Measurements from ENCODE around the gene TSPAN3. TPM values are rescaled to one million over a fixed set of nuclear protein-coding genes. Genes with fewer than 3 reads are reported as not detected.

The TSPAN3 gene
- total RNA-seq = 135 and 164 TPM in 2 replicates

DNA sequence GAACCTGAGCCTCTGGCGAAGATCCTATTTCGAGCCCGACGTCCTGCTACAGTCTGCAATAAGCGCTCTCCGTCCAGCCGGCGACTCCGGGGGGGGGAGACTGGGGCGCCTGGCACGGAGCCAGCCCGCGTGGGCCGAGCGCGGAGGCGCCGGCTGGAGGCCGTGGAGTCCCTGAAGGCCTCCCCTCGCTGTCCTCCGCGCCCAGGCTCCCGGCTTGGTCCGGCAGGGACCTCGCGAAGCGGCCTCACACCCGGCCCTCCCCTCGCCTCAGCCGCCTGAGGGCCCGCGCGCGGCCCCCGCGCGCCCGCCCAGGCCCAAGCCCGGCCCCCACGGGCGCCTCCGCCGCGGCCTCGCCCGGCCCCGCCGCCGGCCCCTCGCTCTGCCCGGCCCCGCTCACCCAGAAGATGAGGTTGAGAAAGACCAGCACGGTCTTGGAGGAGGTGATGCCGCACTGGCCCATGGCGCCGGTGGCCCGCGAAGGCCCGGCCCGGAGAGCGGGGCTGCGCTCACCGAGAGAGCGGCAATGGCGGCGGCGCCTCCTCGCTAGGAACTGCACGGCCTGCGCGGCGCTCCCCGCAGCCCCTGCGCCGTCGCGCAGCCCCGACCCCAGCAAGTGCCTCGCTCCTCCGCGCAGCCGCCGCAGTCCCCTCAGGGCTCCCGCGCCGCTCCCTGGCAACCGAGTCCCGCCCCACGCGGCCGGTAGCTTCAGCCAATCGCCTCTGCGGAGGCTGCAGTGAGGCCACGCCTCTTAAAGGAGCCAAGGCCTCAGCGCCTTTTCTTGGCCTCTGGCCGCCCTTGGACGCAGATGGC, at the start of gene TSPAN3:
Gene TSPAN3, minus strand, starts transcription at position 615 of the 810 bp plus-strand sequence. Its CDS starts 155 bp downstream, at position 460.

DNA sequence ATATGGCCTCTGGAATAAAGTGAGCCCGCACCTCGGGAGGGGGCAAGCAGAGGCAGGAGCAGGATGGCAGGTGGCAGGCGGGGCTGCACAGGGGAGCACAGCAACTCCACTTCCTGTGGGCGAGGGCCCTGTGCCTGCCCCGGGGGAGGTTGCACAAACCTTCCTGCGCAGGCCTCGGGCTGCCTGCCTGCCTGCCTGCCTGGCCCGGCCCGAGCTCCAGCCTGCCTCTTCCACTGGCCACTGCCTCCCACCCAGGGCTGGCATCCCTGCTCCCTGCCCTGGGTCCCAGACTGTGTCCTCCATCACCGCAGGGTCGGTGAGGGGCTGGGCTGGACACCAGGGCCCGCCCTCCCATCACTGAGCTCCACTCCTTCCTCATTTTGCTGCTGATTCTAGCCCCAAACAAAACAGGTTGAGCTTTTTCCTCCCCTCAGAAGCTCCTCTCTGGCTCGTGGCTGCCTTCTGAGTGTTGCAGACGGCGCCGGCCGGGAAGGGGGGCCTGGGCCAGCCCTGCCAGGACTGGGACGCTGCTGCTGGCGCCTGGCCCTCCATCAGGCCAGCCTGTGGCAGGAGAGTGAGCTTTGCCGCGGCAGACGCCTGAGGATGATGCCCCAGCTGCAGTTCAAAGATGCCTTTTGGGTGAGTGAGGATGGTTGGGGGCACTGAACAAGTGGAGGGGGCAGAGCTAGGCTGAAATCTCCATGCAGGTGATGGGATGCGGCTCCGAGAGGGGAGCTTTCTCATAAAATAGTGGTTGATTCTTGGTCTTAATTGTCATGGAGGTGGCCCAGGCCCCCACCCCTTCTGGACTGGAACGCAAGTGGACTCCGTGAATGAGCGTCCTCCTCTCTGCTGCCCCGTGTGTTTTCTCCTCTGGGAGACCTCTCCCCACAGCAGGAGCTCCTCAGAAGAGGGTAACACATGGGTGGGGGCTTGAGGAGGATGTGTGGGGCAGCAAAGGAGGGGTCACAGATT, 75.7 kb downstream of the TSPAN3 start, which contains the start of gene PSTPIP1:
Gene PSTPIP1, plus strand, starts transcription at position 156 of the 975 bp plus-strand sequence. Its CDS starts 448 bp downstream, at position 604.

Other genes with a start within 250 kb of the TSPAN3 start
- gene SCAPER, start 165.8 kb downstream of the TSPAN3 start, total RNA-seq = 7.2 and 10.7 TPM in 2 replicates
- gene RCN2, start 139.4 kb downstream of the TSPAN3 start, total RNA-seq = 77.4 and 81.0 TPM in 2 replicates
- 0.36 and 0.68 TPM in 2 replicates for gene PSTPIP1, start 76.0 kb downstream of the TSPAN3 start, total RNA-seq

All from nasal cavity respiratory epithelium epithelial cell of viscerocranial mucosa (primary cell).